HUES48 (cell line): ENCODE results near the gene CEACAM18.

Experiments used
- H3K27ac ChIP-seq: one replicate; pipeline ENCODE4 v1.7.0; 2013; ENCODE audit warnings: low read depth, low read length, inconsistent platforms
- H3K27me3 ChIP-seq: 2 replicates; pipeline ENCODE4 v1.6.1; 2013; ENCODE audit warnings: mild to moderate bottlenecking, low read length; ENCODE audit not compliant: control insufficient read depth, insufficient read depth
- H3K36me3 ChIP-seq: 2 replicates; pipeline ENCODE4 v1.6.1; 2013; ENCODE audit warnings: low read length; ENCODE audit not compliant: control insufficient read depth, insufficient read depth
- H3K4me1 ChIP-seq: 2 replicates; pipeline ENCODE4 v1.6.1; 2013; ENCODE audit warnings: mild to moderate bottlenecking, low read length; ENCODE audit not compliant: control insufficient read depth, insufficient read depth
- H3K4me3 ChIP-seq: 2 replicates; pipeline ENCODE4 v1.5.1; 2013; ENCODE audit warnings: mild to moderate bottlenecking, low read depth, low read length
- H3K9ac ChIP-seq: 2 replicates; pipeline ENCODE4 v1.6.1; 2013; ENCODE audit warnings: mild to moderate bottlenecking, low read depth, low read length, moderate library complexity
- H3K9me3 ChIP-seq: 2 replicates; pipeline ENCODE4 v1.6.1; 2013; ENCODE audit warnings: low read length; ENCODE audit not compliant: control insufficient read depth, insufficient read depth

CEACAM18 gene

DNA sequence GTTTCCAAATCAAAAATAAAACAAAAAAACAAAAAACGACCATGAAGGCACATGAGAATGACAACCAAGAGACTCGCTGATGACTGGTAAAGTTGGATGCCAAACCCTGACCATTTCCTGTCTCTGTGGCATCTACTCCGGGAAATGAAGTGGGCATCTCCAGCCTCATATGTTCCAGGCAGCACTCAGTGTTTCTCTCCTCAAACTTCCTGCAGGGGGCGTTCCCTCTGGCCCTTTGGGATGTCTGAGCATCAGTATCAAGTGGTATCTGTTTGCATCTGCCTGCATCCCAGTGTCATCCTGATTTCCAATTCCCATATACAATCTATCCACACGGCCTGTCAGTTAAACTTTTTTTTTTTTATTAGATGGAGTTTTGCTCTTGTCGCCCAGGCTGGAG lies 33.0 kb downstream of the CEACAM18 start:
- no peak overlapping the region for H3K4me3 ChIP-seq
- no peaks in the 10 kb centered on the region for H3K4me1 ChIP-seq
- no peaks in the 10 kb centered on the region for H3K27me3 ChIP-seq
- H3K9me3 ChIP-seq: peaks cover 20% of the 10 kb centered on the region; the same call in 1 of the 2 replicates
- no peak overlapping the region for H3K27ac ChIP-seq
- no peak overlapping the region for H3K9ac ChIP-seq
- H3K36me3 ChIP-seq: no peaks in the 10 kb centered on the region

DNA sequence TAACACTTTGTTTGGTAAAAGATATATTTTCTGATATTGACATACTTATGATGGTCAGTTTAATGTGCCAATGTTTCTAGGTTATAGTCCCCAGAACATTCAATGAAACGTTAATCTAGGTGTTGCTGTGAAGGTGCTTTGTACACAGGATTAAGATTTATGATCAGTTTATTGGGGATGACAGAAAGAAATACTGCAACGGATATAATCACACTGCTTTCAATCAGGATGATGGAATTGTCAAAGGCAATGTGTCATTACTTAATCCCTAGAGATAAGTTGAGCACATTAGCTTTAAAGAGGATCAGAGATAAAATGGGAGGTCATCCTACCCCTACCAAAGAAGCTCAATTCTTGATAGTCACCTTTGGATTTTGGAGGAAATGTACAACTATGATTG lies 35.6 kb downstream of the CEACAM18 start:
- H3K4me1 ChIP-seq: no peaks in the 10 kb centered on the region

DNA sequence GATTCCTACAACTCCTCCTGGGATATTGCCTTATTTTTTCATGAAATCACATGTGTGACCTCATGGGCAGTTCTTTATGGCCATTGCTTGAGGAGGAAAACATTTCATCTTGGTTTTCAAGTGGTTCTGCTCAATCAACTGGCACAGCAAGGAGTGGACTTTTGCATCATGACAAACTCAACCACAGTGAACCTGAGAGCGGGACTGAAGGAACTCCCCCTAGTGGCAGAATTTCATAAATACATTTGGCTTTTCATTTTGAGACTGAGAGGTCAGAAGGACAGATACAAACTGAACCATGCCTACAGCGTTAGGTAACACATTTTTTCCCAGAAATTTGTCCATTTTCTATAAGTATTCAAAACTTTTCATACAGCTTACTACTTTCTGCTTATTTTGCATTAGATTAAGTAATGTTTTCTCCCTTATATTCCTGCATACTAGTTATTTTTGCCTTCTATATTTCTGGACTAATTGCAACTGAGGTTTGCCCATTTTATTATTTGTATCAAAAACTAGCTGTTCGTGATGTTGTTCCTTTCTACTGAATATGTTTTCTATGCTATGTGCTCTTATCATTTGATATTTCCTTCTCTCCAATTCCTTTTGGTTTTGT lies 36.6 kb downstream of the CEACAM18 start:
- no peaks in the 10 kb centered on the region for H3K4me1 ChIP-seq
- H3K9ac ChIP-seq: no peak overlapping the region
- H3K27me3 ChIP-seq: no peaks in the 10 kb centered on the region
- no peak overlapping the region for H3K4me3 ChIP-seq
- no peaks in the 10 kb centered on the region for H3K36me3 ChIP-seq
- no peak overlapping the region for H3K27ac ChIP-seq
- H3K9me3 ChIP-seq: peaks cover 15% of the 10 kb centered on the region; the same call in 1 of the 2 replicates

More for the DNA sequence above, 35.6 kb downstream of the CEACAM18 start:
- Histone ChIP-seq H3K27ac (no peak overlapping the region), H3K9ac (no peak overlapping the region), H3K9me3 (peaks cover 8% of the 10 kb centered on the region; the same call in 1 of the 2 replicates), H3K4me3 (no peak overlapping the region), H3K36me3 (no peaks in the 10 kb centered on the region), H3K27me3 (no peaks in the 10 kb centered on the region)

DNA sequence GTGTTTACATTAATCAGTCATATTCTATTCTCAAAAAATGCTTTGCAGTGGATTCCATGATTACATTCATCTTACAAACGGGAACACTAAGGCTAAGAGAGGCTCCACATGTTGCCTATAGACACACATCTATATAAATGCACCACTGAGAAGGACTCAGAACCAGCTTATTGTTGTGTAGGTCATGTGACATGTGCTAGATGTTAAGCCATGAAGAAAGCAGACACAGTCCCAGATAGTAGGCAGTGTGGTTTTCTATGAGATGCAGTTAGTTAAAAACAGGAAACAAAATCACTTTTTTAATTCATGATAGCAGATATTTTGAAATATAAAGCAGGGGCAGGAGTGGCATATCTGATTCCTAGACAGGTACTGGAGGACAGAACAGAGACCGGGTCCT lies 42.4 kb downstream of the CEACAM18 start:
- Histone ChIP-seq H3K4me3 (no peak overlapping the region), H3K9me3 (peaks cover 27% of the 10 kb centered on the region; the same call in 1 of the 2 replicates), H3K27ac (no peak overlapping the region), H3K36me3 (no peaks in the 10 kb centered on the region), H3K27me3 (no peaks in the 10 kb centered on the region), H3K9ac (no peak overlapping the region), H3K4me1 (no peaks in the 10 kb centered on the region)

DNA sequence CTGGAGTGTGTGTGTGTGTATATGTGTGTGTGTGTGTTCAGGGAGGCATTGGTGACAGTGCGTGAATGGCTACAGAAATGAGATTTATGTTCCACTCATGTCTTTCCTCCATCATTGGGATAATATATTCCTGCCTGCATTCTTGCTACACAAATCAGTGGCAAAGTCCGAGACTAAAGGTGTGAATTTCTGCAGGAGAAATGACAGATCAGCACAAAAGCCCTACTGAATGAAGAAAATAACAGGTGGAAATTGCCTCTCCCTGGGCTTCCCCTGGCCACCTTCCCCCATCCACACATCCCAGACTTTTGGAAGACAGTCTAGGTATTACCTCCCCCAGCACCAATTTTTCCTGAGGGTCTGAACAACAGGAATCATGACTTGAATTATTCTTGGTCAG lies 43.0 kb downstream of the CEACAM18 start:
- no peak overlapping the region for H3K9ac ChIP-seq
- no peaks in the 10 kb centered on the region for H3K36me3 ChIP-seq
- no peaks in the 10 kb centered on the region for H3K27me3 ChIP-seq
- H3K9me3 ChIP-seq: peaks cover 27% of the 10 kb centered on the region; the same call in 1 of the 2 replicates
- H3K4me1 ChIP-seq: no peaks in the 10 kb centered on the region
- H3K4me3 ChIP-seq: no peak overlapping the region
- no peak overlapping the region for H3K27ac ChIP-seq

DNA sequence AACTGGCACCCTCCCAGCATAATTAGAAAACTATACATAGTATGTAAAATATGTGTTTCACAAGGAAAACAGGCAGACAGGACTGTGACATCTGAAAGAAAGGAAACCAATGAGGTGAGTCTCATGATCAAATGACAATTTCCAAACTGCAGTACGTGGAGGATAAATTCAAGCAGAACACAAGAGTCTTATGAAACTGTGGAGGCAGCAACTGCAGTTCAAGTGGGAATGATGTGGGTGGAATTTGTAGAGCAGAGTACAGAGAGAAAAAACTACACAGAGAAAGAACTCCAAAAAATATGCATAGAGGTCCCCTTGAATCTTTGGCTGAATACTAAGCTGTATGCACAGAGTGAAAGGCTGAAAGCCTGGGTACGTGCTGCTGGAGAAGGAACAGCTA lies 43.4 kb downstream of the CEACAM18 start:
- H3K4me1 ChIP-seq: no peaks in the 10 kb centered on the region

DNA sequence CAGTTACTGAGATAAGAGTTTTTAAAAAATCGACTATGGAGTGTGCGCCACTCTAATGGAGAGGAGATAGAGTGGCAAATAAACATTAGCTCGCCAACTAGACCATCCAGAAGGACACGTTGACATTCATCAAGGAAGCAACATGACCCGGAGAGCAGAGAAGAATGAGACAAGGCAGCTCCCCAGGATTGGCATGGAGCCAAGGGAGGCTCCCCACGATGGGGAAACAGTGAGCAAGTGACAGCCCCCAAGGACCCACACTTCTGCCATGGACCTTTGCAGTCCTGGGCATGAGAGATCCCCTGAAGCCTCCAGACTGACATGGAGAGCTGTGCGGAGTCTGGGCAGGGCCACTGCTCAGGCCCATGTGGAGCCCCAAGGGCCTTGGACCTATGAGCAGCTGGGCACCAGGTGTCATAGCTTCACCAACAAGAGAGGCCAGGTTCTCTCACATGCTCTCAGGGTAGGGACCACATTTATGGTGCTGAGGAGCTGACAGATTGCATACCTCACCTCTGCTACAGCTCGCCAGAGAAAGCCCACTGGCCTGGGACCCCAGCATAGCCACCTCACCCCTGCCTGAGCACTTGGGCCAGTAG lies 46.4 kb downstream of the CEACAM18 start:
- Histone ChIP-seq H3K9ac (no peak overlapping the region), H3K9me3 (peaks cover 31% of the 10 kb centered on the region; the same call in 1 of the 2 replicates), H3K4me1 (no peaks in the 10 kb centered on the region), H3K4me3 (no peak overlapping the region), H3K27ac (no peak overlapping the region), H3K27me3 (no peaks in the 10 kb centered on the region), H3K36me3 (no peaks in the 10 kb centered on the region)

More for the DNA sequence above, 43.4 kb downstream of the CEACAM18 start:
- H3K9me3 ChIP-seq: peaks cover 27% of the 10 kb centered on the region; the same call in 1 of the 2 replicates
- no peaks in the 10 kb centered on the region for H3K36me3 ChIP-seq
- H3K9ac ChIP-seq: no peak overlapping the region
- H3K27ac ChIP-seq: no peak overlapping the region
- no peaks in the 10 kb centered on the region for H3K27me3 ChIP-seq
- no peak overlapping the region for H3K4me3 ChIP-seq

DNA sequence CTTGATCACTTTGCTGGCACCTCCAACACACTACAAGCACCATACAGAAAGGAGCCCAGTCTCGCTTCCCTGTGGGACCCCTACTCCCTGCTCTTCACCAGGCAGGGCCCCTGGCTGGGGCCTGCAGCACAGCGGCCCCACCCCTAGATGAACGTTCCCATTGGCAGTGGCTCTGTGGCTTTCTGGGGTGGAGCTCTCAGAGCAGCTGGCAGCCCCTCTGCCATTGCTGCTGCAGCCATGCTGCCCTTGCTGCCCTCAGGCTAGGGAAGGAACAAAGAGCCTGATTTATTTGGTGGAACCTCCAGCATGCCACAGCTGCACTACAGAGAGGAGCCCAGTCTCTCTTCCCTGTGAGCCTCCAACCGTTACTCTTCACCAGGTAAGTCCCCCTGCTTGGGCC lies 47.3 kb downstream of the CEACAM18 start:
- no peaks in the 10 kb centered on the region for H3K4me1 ChIP-seq
- no peaks in the 10 kb centered on the region for H3K27me3 ChIP-seq
- peaks cover 28% of the 10 kb centered on the region; the same call in 1 of the 2 replicates for H3K9me3 ChIP-seq
- H3K4me3 ChIP-seq: no peak overlapping the region
- no peaks in the 10 kb centered on the region for H3K36me3 ChIP-seq
- H3K9ac ChIP-seq: no peak overlapping the region
- H3K27ac ChIP-seq: no peak overlapping the region

DNA sequence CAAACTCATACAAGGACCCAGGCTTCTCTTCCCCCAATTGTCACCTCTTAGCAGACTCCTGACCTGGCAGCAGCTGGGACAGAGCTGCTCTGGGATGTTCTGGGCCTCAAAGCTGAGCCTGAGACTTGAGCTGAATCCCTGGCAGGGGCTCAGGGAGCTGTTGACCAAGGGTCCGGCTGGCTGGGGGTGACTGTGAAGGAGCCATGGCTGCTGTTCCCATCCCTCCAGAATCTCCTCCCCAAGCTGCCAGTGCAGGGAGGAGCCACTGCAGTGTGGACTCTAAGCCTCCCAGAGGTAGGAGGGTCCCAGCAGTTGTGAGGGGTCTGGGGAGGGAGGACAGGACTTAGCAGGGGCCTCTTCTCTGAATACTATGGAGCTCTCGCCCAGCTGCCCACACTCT lies 51.0 kb downstream of the CEACAM18 start:
- H3K36me3 ChIP-seq: no peaks in the 10 kb centered on the region
- no peak overlapping the region for H3K9ac ChIP-seq
- no peaks in the 10 kb centered on the region for H3K27me3 ChIP-seq
- no peaks in the 10 kb centered on the region for H3K4me1 ChIP-seq
- no peak overlapping the region for H3K4me3 ChIP-seq
- H3K9me3 ChIP-seq: peaks cover 20% of the 10 kb centered on the region; the same call in 1 of the 2 replicates
- H3K27ac ChIP-seq: no peak overlapping the region

DNA sequence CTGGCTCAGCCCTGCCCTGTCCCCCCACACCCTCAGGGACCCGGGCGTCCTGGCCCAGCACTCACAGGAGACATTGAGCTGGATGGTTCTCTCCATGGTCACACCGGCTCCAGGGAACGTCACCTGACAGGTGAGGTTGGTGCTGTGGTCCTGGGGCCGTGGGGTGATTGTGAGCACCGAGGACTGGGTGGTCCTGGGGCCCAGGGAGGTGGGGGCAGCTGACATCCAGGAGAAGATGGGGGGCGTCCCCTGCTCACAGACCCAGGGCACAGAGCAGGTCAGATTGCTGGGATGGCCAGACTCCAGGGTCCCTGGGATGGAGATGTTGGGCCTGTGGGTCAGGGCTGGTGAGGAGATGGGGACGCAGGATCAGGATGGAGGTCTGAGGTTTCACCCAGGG lies 52.3 kb downstream of the CEACAM18 start:
- H3K27me3 ChIP-seq: no peaks in the 10 kb centered on the region
- H3K9me3 ChIP-seq: peaks cover 13% of the 10 kb centered on the region; the same call in 1 of the 2 replicates
- H3K36me3 ChIP-seq: no peaks in the 10 kb centered on the region
- no peak overlapping the region for H3K27ac ChIP-seq
- no peak overlapping the region for H3K4me3 ChIP-seq
- H3K9ac ChIP-seq: no peak overlapping the region
- H3K4me1 ChIP-seq: no peaks in the 10 kb centered on the region
